PFSK-1 (cell line): ENCODE data around the gene IGFLR1.

Source experiments
- FOXP2 ChIP-seq: optimal IDR thresholded peaks from 2 replicates; pipeline ENCODE3; 2011; ENCODE audit warnings: borderline replicate concordance, control low read depth, inconsistent platforms; ENCODE audit not compliant: insufficient read depth; ENCODE audit errors: extremely low read length, extremely low read depth
- POLR2AphosphoS5 ChIP-seq: IDR thresholded peaks from 2 replicates; pipeline ENCODE4 v1.6.1; 2012; ENCODE audit warnings: low read depth, mild to moderate bottlenecking, control low read depth, low read length, moderate library complexity
- REST ChIP-seq, 2 experiments: IDR thresholded peaks; 2 replicates each; pipeline versions ENCODE4 v1.6.1 to v1.8.0; 2011 to 2012; ENCODE audit warnings: low read depth in 2 of 2, low read length in 2 of 2, control low read depth in 1 of 2, inconsistent platforms in 1 of 2, mild to moderate bottlenecking in 1 of 2, moderate library complexity in 1 of 2; ENCODE audit not compliant: insufficient read depth in 1 of 2
- SIN3A ChIP-seq: IDR thresholded peaks from 2 replicates; pipeline ENCODE4 v1.6.1; 2012; ENCODE audit warnings: mild to moderate bottlenecking, low read length, moderate library complexity, borderline replicate concordance; ENCODE audit not compliant: insufficient read depth
- TAF1 ChIP-seq: IDR thresholded peaks from 2 replicates; pipeline ENCODE4 v1.6.1; 2012; ENCODE audit warnings: low read length, control low read depth, borderline replicate concordance; ENCODE audit not compliant: insufficient read depth

IGFLR1 gene

GRCh38 chr19:35773020-35773806 lies 31.0 kb upstream of the IGFLR1 start:
- TF ChIP-seq SIN3A (no peak), TAF1 (no peak), REST (IDR thresholded peaks at IDR 0.05; ENCODE audit: insufficient read depth in 1 of 2, low read depth in 2 of 2, low read length in 2 of 2) (no peak), POLR2AphosphoS5 (no peak), FOXP2 (no peak)

- no peak for TF ChIP-seq SIN3A
- TF ChIP-seq POLR2AphosphoS5 = no peak
- TF ChIP-seq TAF1 = no peak
- TF ChIP-seq REST (IDR thresholded peaks at IDR 0.05; ENCODE audit: insufficient read depth in 1 of 2, low read depth in 2 of 2, low read length in 2 of 2) = no peak
- no peak for TF ChIP-seq FOXP2
These were observed 25.8 kb upstream of the IGFLR1 start for GRCh38 chr19:35768082-35768421.

- TF ChIP-seq TAF1 (no peak), POLR2AphosphoS5 (no peak), SIN3A (no peak), FOXP2 (no peak), REST (IDR thresholded peaks at IDR 0.05; ENCODE audit: insufficient read depth in 1 of 2, low read depth in 2 of 2, low read length in 2 of 2) (no peak)
These were observed 25.2 kb upstream of the IGFLR1 start for GRCh38 chr19:35767288-35768081.

- TF ChIP-seq FOXP2 (no peak), REST (IDR thresholded peaks at IDR 0.05; ENCODE audit: insufficient read depth in 1 of 2, low read depth in 2 of 2, low read length in 2 of 2) (no peak), POLR2AphosphoS5 (no peak)
These were observed 24.4 kb upstream of the IGFLR1 start for GRCh38 chr19:35766571-35767104.
